Measurements from ENCODE around the gene COTL1.

DNA sequence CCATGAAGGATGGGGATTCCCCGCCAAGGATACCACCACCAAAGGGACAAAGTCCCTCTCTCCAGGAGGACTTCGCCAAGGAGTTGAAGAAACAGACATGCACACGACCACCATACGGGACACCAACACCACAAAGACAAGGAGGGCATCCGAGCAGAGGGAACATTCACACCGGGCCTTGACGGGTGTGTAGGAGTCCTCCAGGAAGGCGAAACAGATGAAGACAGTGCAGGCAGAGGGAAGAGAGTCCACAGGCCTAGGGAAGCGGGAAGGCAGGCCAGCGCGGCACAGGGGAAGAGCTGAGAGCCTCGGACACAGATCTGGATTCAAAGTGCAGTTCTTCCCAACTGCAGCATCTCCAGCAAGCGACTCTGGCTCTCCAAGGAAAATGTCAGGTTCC is 10.8 kb downstream of the COTL1 start:
- TF ChIP-seq, protein P1, sequence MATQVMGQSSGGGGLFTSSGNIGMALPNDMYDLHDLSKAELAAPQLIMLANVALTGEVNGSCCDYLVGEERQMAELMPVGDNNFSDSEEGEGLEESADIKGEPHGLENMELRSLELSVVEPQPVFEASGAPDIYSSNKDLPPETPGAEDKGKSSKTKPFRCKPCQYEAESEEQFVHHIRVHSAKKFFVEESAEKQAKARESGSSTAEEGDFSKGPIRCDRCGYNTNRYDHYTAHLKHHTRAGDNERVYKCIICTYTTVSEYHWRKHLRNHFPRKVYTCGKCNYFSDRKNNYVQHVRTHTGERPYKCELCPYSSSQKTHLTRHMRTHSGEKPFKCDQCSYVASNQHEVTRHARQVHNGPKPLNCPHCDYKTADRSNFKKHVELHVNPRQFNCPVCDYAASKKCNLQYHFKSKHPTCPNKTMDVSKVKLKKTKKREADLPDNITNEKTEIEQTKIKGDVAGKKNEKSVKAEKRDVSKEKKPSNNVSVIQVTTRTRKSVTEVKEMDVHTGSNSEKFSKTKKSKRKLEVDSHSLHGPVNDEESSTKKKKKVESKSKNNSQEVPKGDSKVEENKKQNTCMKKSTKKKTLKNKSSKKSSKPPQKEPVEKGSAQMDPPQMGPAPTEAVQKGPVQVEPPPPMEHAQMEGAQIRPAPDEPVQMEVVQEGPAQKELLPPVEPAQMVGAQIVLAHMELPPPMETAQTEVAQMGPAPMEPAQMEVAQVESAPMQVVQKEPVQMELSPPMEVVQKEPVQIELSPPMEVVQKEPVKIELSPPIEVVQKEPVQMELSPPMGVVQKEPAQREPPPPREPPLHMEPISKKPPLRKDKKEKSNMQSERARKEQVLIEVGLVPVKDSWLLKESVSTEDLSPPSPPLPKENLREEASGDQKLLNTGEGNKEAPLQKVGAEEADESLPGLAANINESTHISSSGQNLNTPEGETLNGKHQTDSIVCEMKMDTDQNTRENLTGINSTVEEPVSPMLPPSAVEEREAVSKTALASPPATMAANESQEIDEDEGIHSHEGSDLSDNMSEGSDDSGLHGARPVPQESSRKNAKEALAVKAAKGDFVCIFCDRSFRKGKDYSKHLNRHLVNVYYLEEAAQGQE (IDR thresholded peaks at IDR 0.05; ENCODE audit: insufficient read depth in 1 of 2, low read depth in 2 of 2, low read length in 2 of 2): no peak
- TF ChIP-seq SIN3A (IDR thresholded peaks at IDR 0.05; ENCODE audit: borderline replicate concordance, insufficient read depth, low read length): no peak
- no peak for TF ChIP-seq TAF1 (IDR thresholded peaks at IDR 0.05; ENCODE audit: borderline replicate concordance, insufficient read depth, low read length)
- no peak for TF ChIP-seq POLR2AphosphoS5 (IDR thresholded peaks at IDR 0.05; ENCODE audit: low read depth, low read length)
